ENCODE data around the gene CCDC90B. TPM values are rescaled to one million over a fixed set of nuclear protein-coding genes. Genes with fewer than 3 reads are reported as not detected.
"Not testable (repeated sequence)": the region's sequence is repeated elsewhere in the genome, so short reads cannot be mapped to it uniquely, and the experiment has no call there.

Gene CCDC90B
- total RNA-seq, 1 experiment from 2014 or later = 35.9 TPM

GRCh38 chr11:83317757-83318690, 31.9 kb upstream of the CCDC90B start:
- H3K4me1 Mint-ChIP-seq = no peaks in the 10 kb centered on the region
- Histone ChIP-seq H2BK15ac (ENCODE audit: low read depth, low read length) (no peak overlapping the region), H4K5ac (ENCODE audit: insufficient read length, low read depth, low read length) (no peak overlapping the region), H4K8ac (replicated peaks; ENCODE audit: insufficient read length, low read depth, low read length) (no peak overlapping the region), H3K9ac (ENCODE audit: extremely low read depth, insufficient read length, low read length) (no peak overlapping the region), H3T11ph (ENCODE audit: low read length) (no peak overlapping the region), H3K27ac (ENCODE audit: insufficient read length, low read depth, low read length) (no peak overlapping the region), H2BK120ac (ENCODE audit: low read depth, low read length, poor library complexity, severe bottlenecking) (no peak overlapping the region), H2AFZ (ENCODE audit: low read length) (no peak overlapping the region), H4K91ac (ENCODE audit: insufficient read length, low read depth, low read length) (no peak overlapping the region), H3K14ac (ENCODE audit: insufficient read depth, low read length) (no peak overlapping the region), H3K18ac (ENCODE audit: insufficient read length, low read depth, low read length) (no peak overlapping the region), H3K4me1 (ENCODE audit: insufficient read depth, low read length) (no peaks in the 10 kb centered on the region), H3K4me2 (ENCODE audit: insufficient read depth, insufficient read length, low read length) (no peak overlapping the region), H2BK5ac (ENCODE audit: insufficient read length, low read length) (no peak overlapping the region), H3K23me2 (ENCODE audit: insufficient read length, low read depth, low read length, poor library complexity, severe bottlenecking) (no peaks in the 10 kb centered on the region), H3K23ac (ENCODE audit: insufficient read length, low read depth, low read length) (no peak overlapping the region), H2BK12ac (ENCODE audit: insufficient read length, low read depth, low read length) (no peak overlapping the region), H4K20me1 (ENCODE audit: control insufficient read depth, insufficient read depth, insufficient read length) (no peaks in the 10 kb centered on the region), H3K56ac (ENCODE audit: insufficient read length, low read depth, low read length) (no peak overlapping the region), H3K4ac (ENCODE audit: low read depth, low read length) (no peak overlapping the region), H3K79me1 (ENCODE audit: insufficient read depth, low read depth, low read length, poor library complexity, severe bottlenecking) (no peaks in the 10 kb centered on the region), H2AK5ac (ENCODE audit: insufficient read length, low read length) (no peak overlapping the region), H3K27me3 (ENCODE audit: insufficient read depth, low read length) (no peaks in the 10 kb centered on the region), H3K9me3 (ENCODE audit: control insufficient read depth, low read depth, low read length) (no peaks in the 10 kb centered on the region), H3K79me2 (ENCODE audit: insufficient read depth, low read length) (no peaks in the 10 kb centered on the region), H2BK20ac (ENCODE audit: low read depth, low read length, poor library complexity, severe bottlenecking) (no peak overlapping the region)
- no peak overlapping the region for H3K4me3 Mint-ChIP-seq
- no peak for DNase-seq
- no peak overlapping the region for H3K27ac Mint-ChIP-seq
- no peaks in the 10 kb centered on the region; the same call in none of the 2 replicates for H3K27me3 Mint-ChIP-seq (ENCODE audit: low read depth)
- no peak for TF ChIP-seq CTCF (conservative IDR thresholded peaks at IDR 0.05)
- peaks cover 0 to 5% (median 4%) of the 10 kb centered on the region in 3 experiments; a peak in 2 of 7 replicates for H3K36me3 Mint-ChIP-seq (ENCODE audit: insufficient read depth in 1 of 3, low read depth in 3 of 3)
- peaks cover 12 to 13% of the 10 kb centered on the region in 2 experiments; a peak in 4 of 5 replicates for H3K9me3 Mint-ChIP-seq
- WGBS (ENCODE audit: extremely low coverage, insufficient read length, low lambda C conversion rate) = no CpG with 5 or more reads among the region's 8 CpGs

GRCh38 chr11:83316897-83317268, 30.7 kb upstream of the CCDC90B start:
- not testable (repeated sequence) for H4K91ac ChIP-seq (ENCODE audit: insufficient read length, low read depth, low read length); H3K4me3 Mint-ChIP-seq; H4K5ac ChIP-seq (ENCODE audit: insufficient read length, low read depth, low read length); H3K79me2 ChIP-seq (ENCODE audit: insufficient read depth, low read length); H4K8ac ChIP-seq (replicated peaks; ENCODE audit: insufficient read length, low read depth, low read length); H3T11ph ChIP-seq (ENCODE audit: low read length); H3K27ac ChIP-seq (ENCODE audit: insufficient read length, low read depth, low read length); H3K23ac ChIP-seq (ENCODE audit: insufficient read length, low read depth, low read length); H3K14ac ChIP-seq (ENCODE audit: insufficient read depth, low read length); H3K23me2 ChIP-seq (ENCODE audit: insufficient read length, low read depth, low read length, poor library complexity, severe bottlenecking); H2BK5ac ChIP-seq (ENCODE audit: insufficient read length, low read length); H2BK20ac ChIP-seq (ENCODE audit: low read depth, low read length, poor library complexity, severe bottlenecking); H3K4ac ChIP-seq (ENCODE audit: low read depth, low read length); DNase-seq; H2BK120ac ChIP-seq (ENCODE audit: low read depth, low read length, poor library complexity, severe bottlenecking); H2AFZ ChIP-seq (ENCODE audit: low read length); H2AK5ac ChIP-seq (ENCODE audit: insufficient read length, low read length); H3K27me3 ChIP-seq (ENCODE audit: insufficient read depth, low read length); H4K20me1 ChIP-seq (ENCODE audit: control insufficient read depth, insufficient read depth, insufficient read length); H3K4me1 ChIP-seq (ENCODE audit: insufficient read depth, low read length); H3K9ac ChIP-seq (ENCODE audit: extremely low read depth, insufficient read length, low read length); H3K27ac Mint-ChIP-seq; H3K36me3 Mint-ChIP-seq (ENCODE audit: insufficient read depth in 1 of 3, low read depth in 3 of 3); H3K18ac ChIP-seq (ENCODE audit: insufficient read length, low read depth, low read length); H3K27me3 Mint-ChIP-seq (ENCODE audit: low read depth); H2BK12ac ChIP-seq (ENCODE audit: insufficient read length, low read depth, low read length); H3K4me1 Mint-ChIP-seq; H2BK15ac ChIP-seq (ENCODE audit: low read depth, low read length); H3K4me2 ChIP-seq (ENCODE audit: insufficient read depth, insufficient read length, low read length); H3K9me3 ChIP-seq (ENCODE audit: control insufficient read depth, low read depth, low read length); H3K56ac ChIP-seq (ENCODE audit: insufficient read length, low read depth, low read length); H3K79me1 ChIP-seq (ENCODE audit: insufficient read depth, low read depth, low read length, poor library complexity, severe bottlenecking)
- no CpG with 5 or more reads among the region's 31 CpGs for WGBS (ENCODE audit: extremely low coverage, insufficient read length, low lambda C conversion rate)
- H3K9me3 Mint-ChIP-seq = peaks cover 12 to 13% of the 10 kb centered on the region in 2 experiments; a peak in 4 of 5 replicates
